Stimulated activated CD8-positive, alpha-beta memory T cell treated with anti-CD3 and anti-CD28 coated beads, Interleukin-7, amount 100 ng/mL, for 24 hours (primary cell): ENCODE results near the gene TIMM10.
A peak's percentile ranks its signal among the peaks of the same experiment; 100 is the strongest.
"Not testable (repeated sequence)": the region's sequence is repeated elsewhere in the genome, so short reads cannot be mapped to it uniquely, and the experiment has no call there.

ENCODE experiments used
- DNase-seq: peaks from one replicate; pipeline ENCODE4 v3.0.0-alpha.2; 2020; ENCODE audit warnings: low read depth

Gene TIMM10

DNA sequence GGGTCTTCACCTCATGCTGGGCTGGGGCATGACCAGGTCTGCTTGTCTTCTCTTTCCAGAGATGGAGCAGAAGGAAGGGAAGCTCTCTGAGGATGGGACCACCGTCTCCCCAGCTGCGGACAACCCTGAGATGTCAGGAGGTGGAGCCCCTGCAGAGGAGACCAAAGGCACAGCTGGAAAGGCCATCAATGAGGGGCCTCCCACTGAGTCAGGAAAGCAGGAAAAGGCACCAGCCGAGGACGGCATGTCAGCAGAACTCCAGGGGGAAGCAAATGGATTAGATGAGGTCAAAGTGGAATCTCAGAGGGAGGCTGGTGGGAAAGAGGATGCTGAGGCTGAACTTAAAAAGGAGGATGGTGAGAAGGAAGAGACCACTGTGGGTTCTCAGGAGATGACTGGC lies 12.0 kb upstream of the TIMM10 start:
- DNase-seq = no peak

DNA sequence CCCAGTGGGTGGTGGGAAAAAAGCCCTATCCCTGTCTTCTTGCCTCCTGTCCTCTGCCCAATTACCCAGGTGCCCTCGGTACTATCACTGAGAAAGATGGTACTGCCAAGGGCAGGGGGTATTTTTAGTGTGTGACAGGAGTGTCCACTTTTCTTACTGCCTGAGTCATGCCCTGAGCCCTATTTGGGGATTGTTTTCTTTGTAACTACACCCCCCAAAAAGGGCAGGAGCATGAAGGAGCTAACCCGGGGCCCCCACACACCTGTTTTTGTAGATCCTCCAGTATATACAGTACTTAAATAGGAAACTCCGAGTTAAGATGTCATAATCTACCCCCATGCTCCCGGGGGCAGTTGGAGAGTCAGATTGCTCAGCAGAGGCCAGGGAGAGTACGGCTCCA lies 10.6 kb upstream of the TIMM10 start:
- no peak for DNase-seq

DNA sequence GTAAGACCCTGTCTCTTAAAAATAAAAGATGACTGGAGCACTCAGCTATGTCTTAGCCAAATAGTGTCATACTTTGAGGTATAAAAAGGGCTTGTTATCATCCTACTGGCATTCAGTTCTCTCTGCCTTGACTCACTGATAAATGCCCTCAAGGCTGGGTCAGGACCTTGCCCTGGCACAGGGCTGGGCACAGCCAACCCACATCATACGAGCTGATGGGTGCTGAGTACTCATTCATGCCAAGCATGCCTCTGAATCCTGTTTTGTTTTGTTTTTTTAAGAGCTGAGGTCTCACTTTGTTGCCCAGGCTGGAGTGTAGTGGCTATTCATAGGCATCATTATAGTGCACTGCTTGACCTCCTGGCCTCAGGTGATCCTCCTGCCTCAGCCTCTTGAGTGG lies 8.8 kb upstream of the TIMM10 start:
- DNase-seq = no peak

DNA sequence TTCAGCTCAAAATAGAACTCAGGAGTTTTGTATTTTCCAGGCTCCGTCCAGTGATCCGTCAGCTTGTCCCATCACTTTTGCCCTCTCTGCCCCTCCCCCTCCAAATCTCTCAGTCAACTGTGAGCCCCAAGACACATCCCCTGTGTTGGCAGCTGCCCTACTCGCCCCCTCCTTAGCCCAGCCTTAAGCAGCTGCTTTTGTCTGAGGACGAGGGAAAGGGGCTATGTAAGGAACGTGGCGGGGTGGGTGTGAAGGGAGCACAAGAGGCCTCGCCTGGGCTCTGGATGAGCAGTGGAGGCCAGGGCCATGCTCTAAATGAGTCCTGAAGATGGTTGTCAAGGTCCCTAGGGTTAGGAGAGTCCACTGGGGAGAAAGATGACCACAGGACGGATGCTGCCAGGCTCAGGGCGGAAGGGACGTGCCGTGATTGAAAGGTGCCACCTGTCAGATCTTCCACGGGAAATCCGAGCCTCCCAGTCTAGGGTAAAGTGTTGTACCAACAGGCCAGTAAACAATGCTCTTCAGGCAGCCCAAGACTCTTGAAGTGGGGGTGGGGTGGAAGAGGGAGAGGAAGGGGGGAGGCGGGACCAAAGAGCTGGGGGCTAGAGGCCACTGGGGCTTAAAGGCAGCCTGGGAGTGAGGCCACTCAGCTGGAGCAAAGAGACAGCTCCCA lies 6.5 kb upstream of the TIMM10 start, which contains the start of gene SMTNL1:
Gene SMTNL1 (plus strand): TSS at position 649 of the 673 bp plus-strand sequence. CDS start 5,048 bp downstream, outside the sequence.
- DNase-seq = no peak

DNA sequence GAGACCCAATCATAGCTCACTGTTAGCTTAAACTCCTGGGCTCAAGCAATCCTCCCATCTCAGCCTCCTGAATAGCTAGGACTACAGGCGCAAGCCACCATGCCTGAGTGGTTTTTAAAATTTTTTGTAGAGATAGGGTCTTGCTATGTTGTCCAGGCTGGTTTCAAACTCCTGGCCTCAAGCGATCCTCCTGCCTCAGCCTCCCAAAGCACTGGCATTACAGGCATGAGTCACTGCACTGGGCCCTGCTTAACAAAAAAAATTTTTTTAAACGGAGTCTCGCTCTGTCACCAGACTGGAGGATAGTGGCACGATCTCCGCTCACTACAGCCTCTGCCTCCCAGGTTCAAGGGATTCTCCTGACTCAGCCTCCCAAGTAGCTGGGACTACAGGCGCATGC lies 3.9 kb upstream of the TIMM10 start:
- DNase-seq = not testable (repeated sequence)

DNA sequence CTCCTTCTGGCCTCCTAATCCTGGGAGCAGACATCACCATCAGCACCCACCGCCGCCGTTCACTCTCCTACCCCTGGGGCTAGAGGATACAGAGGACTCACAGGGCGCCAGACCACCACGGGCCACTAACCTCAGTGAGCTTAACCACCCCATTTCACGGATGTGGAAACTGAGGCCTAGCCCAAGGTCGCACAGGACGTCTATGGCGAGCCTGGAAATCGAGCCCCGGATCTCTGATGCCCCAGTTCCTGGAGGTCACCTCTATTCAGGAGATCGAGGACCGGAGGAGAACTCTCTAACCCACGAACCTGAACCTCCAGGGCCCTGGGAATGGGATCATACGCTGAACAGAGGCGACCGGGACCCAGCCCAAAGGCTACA lies 349 bp downstream of the TIMM10 start:
- DNase-seq = no peak

DNA sequence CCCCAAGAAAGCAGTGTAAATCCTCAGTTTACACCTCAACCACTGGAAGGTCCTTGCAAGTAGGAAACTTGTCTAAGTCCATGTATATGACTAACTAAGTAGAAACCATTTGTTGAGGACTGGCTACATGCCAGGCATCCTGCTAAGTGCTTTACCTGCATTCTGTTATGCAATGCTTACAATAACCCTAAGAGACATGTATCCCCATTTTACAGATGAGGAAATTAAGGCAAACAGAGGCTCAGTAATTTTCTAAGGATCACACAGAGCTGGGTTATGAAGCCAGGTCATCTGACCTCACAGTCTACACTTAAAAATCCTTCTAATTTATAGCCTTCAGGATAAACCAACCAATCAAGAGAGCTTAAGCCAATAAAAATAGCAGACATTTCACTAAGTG lies 1.5 kb downstream of the TIMM10 start:
- DNase-seq = no peak

DNA sequence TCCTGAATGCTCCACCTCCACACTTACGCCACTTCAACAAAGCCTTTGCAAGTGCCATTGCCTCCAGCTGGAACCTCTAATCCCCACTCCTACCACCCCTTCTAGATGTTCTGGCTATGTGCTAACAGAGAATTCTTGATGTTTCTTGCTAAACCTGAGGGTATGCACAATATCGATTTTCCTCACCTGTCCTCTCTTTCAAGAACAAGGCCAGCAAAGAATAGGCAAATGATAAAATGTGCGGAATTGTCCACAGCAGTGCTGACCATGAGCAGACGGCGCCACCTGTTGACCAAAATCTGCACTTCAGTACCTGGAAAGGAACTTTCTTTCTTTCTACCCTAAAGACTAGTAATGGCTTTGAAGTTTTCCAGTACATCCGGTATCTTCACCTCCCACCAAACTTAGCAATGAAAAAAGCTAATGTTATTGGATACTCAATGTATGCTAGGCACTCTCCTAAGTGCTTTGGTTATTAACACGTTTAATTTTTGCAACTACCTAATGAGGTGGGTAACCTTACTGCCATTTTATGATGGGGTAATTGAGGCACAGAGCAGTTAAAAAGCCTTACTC lies 3.4 kb downstream of the TIMM10 start:
- peak; percentile 56 for DNase-seq

DNA sequence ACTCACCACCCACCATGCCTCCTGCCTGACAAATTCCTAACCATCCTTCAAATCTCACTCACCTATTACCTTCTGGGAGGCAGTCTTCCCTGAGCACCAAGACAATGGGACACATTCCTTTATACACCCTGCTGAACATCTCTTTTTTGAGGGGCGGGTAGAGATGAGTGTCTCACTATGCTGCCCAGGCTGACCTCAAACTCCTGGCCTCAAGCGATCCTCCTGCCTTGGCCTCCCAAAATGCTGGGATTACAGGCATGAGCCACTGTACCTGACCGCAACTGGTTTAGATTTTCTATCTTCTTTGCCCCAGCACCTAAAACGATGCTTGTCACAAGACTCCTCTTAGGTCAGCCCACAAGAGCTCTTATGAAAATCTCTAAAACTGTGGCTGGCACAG lies 7.1 kb downstream of the TIMM10 start:
- no peak for DNase-seq

DNA sequence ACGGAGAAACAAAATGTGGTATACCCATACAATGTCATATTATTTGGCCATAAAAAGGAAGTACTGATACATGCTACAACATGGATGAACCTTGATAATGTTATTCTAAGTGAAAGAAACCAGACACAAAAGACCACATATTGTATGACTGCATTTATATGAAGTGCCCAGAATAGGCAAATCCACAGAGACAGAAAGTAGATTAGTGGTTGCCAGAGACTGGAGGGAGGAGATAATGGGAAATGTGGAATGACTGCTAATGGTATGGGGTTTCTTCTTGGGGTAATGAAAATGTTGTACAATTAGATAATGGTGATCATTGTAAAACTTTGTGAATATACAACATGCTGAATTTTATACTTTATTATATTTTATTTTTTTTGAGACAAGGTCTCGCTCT lies 9.4 kb downstream of the TIMM10 start:
- DNase-seq = no peak

DNA sequence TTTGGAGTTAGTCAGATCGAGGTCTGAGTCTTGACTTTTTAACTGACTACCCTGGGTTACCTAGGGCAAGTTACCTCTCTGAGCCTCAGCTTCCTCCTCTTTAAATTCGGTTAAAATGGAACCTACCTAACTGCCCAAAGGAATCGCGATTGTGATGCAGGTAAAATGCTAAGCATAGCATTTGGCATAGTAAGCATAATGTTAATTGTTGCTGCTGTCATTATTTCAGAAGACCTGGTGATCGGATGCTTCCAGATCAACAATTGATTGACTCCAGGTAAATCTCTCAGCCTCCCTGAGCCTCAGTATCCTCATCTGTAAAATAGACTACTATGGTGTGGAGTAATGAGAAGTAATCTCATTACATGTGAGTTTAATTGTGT lies 14.5 kb downstream of the TIMM10 start:
- DNase-seq = no peak

DNA sequence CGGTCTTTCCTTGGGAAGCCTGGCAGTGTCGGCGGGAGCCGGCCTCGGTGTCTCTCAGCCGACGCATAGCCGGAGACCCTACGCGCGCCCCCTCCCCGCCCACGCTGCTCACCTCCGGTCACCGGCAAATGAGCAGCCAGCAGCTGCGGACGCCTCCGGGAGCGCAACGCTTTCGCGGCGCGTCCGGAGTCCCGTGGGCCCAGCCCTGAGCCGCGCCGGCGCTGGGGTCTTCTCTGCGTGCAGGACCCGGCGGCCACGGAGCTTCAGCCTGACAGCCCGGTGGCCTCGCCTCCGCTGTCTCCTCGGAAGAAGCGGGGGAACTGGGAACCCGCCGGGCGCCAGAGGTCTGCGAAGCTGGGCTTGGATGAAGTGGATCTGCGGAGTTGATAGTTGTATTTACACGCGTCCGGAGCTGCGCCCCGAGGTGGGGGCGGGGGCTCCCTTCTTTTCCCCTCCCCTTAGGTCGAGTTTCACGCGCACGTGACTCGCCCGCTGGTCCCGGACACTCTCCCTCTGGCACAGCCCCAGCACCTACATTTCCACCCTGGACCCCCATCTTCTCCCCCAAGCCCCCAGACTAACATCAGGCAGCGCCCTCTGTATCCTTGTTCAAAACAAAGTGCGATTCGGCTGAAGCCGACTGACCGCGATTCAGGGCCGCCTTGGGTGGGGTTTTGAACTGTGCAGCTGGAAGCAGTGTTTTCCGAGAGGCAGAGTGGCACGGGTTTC lies 15.1 kb downstream of the TIMM10 start, which contains the start of gene SLC43A1:
Gene SLC43A1 (minus strand): TSS at position 371 of the 729 bp plus-strand sequence. CDS start 1,591 bp downstream, outside the sequence.
- DNase-seq = no peak

DNA sequence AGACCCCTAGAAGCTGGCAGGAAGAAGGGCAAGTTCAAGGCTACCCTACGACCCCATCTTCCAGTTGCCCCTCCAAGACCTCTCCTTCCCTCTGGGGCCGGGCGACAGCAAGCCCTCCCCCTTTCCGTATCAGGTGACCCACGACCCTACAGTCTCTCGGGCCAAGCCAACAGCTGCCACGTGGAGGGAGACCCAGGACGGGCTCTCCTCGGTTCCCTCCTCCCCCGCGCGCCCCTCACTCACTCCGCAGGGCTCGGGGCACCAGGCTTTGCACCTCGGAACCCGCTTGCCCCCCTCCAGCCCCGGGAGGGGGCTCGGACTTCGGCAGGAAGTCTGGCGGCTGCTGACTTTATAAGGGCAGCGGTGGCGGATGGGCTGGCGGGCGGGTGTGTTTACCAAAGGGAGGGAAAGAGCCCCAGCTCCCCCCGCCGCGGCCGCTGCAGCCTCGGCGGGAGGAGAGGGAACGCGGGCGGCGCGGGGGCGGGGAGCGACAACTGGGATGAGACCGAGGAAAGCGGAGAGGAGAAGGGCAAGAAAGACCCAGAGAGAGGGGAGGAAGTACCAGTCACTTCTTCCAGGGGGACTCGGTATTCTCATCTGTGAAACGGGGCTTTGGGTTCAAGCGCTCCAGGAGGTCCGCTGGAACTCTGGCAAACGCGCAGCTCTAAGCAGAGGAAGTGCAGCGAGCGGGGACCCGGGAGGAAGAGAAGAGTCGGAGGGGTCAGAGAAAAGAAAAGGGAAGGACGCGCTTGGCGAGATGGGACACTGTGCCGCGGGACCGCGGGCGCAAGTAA lies 15.8 kb downstream of the TIMM10 start:
- no peak for DNase-seq

DNA sequence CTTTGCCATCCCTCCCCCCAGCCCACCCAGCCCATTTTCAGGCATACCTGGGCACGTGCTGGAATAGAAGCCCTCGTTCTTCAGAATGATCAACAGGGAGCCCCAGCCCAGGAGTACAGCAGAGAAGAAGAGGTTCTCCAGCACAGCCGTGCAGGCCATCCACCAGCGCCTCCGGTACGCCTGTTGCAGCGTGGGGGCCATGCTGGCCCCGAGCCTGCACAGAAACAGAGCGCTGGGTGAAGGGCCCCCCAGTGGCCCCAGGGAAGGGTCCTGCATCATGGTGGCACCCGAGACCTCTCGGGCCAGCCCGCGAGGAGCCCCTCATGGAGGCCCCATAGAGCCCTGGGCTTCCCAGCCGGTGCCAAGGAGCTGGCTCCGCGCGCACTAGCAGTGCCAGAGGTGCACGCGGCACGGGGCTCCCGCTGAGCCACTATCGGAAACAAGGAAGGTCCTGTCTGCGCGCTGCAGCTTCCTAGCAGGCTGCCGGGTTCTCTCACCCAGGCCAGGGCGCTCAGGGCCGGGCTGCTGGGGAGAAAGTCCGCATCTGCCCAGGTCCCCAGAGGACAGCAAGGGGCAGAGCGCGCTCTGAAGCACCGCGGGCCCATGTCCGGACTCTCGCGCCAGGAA lies 16.5 kb downstream of the TIMM10 start:
- no peak for DNase-seq

DNA sequence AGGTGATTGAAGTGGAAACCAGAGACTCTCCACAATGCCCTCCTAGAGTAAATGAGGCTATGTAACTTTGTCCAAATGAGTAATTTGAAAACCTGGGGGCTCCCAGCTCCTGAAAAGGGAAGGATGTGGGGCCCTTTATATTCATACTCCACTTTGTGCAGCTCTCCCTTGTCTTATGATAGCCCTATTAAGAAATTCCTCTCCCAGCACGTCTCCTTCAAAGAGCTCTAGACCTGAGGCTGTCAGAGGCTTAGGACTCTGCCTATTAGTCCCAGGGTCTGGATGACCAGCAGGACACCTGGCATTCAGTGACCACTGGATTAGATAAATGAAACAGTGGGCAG lies 17.1 kb downstream of the TIMM10 start:
- no peak for DNase-seq

DNA sequence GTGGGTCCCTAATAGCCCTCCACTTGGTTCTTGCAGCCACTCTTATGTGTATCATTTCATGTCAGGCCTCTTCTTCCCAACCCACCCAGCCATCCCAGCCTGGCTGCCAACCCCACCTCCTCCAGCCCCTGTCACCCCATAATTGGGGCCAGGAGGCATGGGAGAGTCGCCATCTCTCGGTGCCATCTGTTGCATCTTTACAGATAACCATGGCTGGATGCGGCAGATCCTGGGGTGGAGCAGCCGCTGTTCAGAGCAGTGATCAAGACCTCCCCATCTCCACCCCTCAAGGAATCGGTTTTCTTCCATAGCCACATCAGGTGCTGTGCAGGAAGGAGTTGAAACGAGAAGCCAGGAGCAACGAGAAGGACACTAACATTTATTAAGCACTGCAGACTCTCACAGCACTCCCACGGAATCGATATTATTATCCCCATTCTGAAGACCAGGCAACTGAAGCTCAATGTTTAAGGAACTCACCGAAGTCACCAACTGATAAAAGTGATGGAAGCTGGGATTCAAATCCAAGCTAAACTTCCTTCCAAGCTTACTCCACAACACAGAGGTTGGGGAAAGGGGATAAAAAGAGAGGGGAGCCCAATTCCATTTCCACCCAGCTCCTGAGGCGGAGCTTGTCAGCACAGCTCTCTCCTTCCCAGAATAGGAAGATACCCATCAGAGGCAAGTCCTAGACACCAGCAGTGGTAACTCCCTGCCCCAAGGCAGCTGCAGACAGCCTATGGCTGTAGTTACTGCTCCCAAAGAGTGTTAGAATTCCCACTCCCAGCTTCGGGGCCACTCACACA lies 17.7 kb downstream of the TIMM10 start:
- DNase-seq = no peak

DNA sequence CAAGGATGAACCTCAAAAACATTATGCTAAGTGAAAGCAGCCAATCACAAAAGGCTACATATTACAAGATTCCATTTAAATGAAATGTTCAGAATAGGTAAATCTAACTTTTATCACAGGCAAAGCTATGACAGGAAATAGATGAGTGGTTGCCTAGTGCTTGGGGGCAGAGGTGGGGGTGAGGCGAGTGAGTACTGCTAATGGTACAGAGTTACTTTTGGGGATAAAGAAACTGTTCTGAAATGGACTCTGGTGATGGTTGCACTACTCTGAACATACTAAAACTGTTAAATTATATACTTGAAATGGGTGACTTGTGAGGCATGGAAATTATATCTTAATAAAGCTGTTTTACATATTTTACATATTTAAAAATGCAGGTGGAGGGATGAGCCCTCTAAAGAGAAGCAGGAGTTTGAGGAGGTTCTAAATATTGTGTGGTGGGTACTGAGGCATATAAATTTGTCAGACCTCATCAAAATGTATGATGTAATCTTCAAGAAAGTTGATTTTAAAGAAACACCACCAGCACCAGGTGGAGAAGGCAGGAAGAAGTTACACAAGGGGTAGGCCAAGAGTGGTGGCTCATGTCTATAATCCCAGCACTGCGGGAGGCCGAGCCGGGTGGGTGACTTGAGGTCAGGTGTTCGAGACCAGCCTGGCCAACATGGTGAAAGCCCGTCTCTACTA lies 18.7 kb downstream of the TIMM10 start:
- no peak for DNase-seq

DNA sequence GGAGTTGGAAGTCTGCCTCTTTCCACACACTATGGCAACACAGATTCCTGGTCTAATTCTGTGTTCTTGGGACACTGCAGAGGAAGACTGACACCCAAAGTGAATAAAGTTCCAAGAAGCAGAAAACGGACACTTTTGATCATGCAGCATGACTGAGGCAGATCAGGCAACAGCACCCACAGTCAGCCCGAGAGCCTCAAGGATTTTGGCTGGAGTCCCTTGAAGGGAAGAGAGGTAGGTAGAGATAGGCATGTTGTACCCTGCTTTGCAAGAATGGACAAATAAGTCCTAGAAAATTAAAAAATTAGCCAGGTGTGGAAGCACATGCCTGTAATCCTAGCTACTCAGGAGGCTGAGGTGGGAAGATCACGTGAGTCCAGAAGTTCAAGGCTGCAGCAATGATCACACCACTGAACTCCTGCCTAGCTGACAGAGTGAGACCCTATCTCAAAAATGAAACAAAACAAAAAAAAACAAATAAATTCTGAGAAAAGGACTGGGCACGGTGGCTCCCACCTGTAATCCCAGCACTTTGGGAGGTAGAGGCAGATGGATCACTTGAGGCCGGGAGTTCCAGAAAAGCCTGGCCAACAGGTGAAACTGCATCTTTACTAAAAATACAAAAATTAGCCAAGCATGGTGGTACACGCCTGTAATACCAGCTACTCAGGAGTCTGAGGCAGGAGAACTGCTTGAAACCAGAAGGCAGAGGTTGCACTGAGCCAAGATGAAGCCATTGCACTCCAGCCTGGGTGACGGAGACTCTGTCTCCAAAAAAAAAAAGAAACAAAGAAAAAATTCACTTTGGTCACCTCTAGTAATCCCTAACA lies 22.0 kb downstream of the TIMM10 start:
- no peak for DNase-seq

DNA sequence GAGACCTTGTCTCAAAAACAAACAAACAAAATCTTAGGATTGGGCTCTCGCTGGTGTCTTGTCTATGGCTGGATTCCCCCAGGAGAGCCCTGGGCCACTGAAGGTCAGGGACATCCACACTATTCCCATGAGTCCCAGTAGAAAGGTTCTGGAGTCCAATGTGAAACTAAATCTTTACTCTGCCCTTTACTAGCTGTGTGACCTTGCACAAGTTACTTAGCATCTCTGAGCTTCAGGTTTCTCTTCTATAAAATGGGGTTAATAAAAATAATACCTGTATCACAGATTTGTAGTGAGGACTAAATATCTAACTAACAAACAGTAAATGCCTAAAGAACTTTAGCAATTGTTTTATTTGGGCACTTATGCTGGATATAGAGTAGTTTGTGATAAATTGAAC lies 24.0 kb downstream of the TIMM10 start:
- DNase-seq = no peak

DNA sequence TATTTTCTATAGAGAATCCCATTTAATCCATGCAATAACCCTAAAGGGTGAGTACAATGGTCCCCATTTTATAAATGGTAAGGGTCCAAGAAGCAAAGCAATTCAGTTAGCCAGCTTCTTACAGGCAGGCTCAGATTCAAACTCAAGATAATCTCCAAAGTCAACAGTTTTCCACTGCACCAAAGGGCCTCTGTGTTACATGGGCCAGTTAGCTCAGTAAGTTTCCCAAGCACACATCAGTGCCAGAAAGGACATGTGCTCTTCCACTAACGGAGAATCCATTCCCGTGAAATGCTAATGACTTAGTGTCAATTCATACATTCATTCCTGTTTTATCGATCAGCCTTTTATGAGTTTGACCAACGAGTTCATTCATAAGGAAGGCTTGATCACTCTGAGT lies 26.0 kb downstream of the TIMM10 start:
- DNase-seq = no peak
